ENCODE data around the gene ZNF407.

The ZNF407 gene

GRCh38 chr18:75049455-75049789 lies 451.8 kb downstream of the ZNF407 start:
- H3F3A ChIP-seq (ENCODE audit: insufficient read depth), result no peaks in the 10 kb centered on the region
- H4K20me1 ChIP-seq (ENCODE audit: low read depth, low read length), result no peaks in the 10 kb centered on the region
- H3K27ac ChIP-seq (ENCODE audit: low read depth, low read length), result no peak overlapping the region
- no peak overlapping the region for H3K9ac ChIP-seq (ENCODE audit: low read length)
- no peak overlapping the region for H3K4me3 ChIP-seq (ENCODE audit: insufficient read depth, low read length, poor library complexity, severe bottlenecking)
- no peak for TF ChIP-seq EZH2phosphoT487 (conservative IDR thresholded peaks at IDR 0.05; ENCODE audit: low read length)
- no peak for TF ChIP-seq CTCF (IDR thresholded peaks at IDR 0.05; ENCODE audit: insufficient read depth, low read length, poor library complexity, severe bottlenecking)
- H3K9me2 ChIP-seq (replicated peaks; ENCODE audit: insufficient read depth, low read length), result no peaks in the 10 kb centered on the region
- no peak overlapping the region for H2AFZ ChIP-seq (ENCODE audit: low read depth, low read length, severe bottlenecking)
- no peaks in the 10 kb centered on the region for H3K79me2 ChIP-seq (ENCODE audit: insufficient read depth, low read length)
- H3K27me3 ChIP-seq (ENCODE audit: low read length), result no peaks in the 10 kb centered on the region
- H3K4me2 ChIP-seq (ENCODE audit: low read depth, low read length, poor library complexity, severe bottlenecking), result no peak overlapping the region
- H3K36me3 ChIP-seq (ENCODE audit: low read length), result no peaks in the 10 kb centered on the region
- no peaks in the 10 kb centered on the region for H3K9me3 ChIP-seq (ENCODE audit: insufficient read depth, low read length)

- H3K79me2 ChIP-seq (ENCODE audit: insufficient read depth, low read length), result no peaks in the 10 kb centered on the region
- H2AFZ ChIP-seq (ENCODE audit: low read depth, low read length, severe bottlenecking), result no peak overlapping the region
- no peaks in the 10 kb centered on the region for H3K9me3 ChIP-seq (ENCODE audit: insufficient read depth, low read length)
- no peaks in the 10 kb centered on the region for H3F3A ChIP-seq (ENCODE audit: insufficient read depth)
- TF ChIP-seq CTCF (IDR thresholded peaks at IDR 0.05; ENCODE audit: insufficient read depth, low read length, poor library complexity, severe bottlenecking), result no peak
- no peak for TF ChIP-seq EZH2phosphoT487 (conservative IDR thresholded peaks at IDR 0.05; ENCODE audit: low read length)
- H3K27me3 ChIP-seq (ENCODE audit: low read length), result no peaks in the 10 kb centered on the region
- no peaks in the 10 kb centered on the region for H3K9me2 ChIP-seq (replicated peaks; ENCODE audit: insufficient read depth, low read length)
- H4K20me1 ChIP-seq (ENCODE audit: low read depth, low read length), result no peaks in the 10 kb centered on the region
- no peaks in the 10 kb centered on the region for H3K36me3 ChIP-seq (ENCODE audit: low read length)
- H3K27ac ChIP-seq (ENCODE audit: low read depth, low read length), result no peak overlapping the region
- H3K9ac ChIP-seq (ENCODE audit: low read length), result no peak overlapping the region
- H3K4me2 ChIP-seq (ENCODE audit: low read depth, low read length, poor library complexity, severe bottlenecking), result no peak overlapping the region
- no peak overlapping the region for H3K4me3 ChIP-seq (ENCODE audit: insufficient read depth, low read length, poor library complexity, severe bottlenecking)
These were observed 454.1 kb downstream of the ZNF407 start for GRCh38 chr18:75051757-75052156.

GRCh38 chr18:75052475-75052874 lies 454.8 kb downstream of the ZNF407 start:
- no peak overlapping the region for H2AFZ ChIP-seq (ENCODE audit: low read depth, low read length, severe bottlenecking)
- H3F3A ChIP-seq (ENCODE audit: insufficient read depth), result no peaks in the 10 kb centered on the region
- no peaks in the 10 kb centered on the region for H3K27me3 ChIP-seq (ENCODE audit: low read length)
- H4K20me1 ChIP-seq (ENCODE audit: low read depth, low read length), result no peaks in the 10 kb centered on the region
- no peaks in the 10 kb centered on the region for H3K9me3 ChIP-seq (ENCODE audit: insufficient read depth, low read length)
- H3K79me2 ChIP-seq (ENCODE audit: insufficient read depth, low read length), result no peaks in the 10 kb centered on the region
- no peak overlapping the region for H3K4me2 ChIP-seq (ENCODE audit: low read depth, low read length, poor library complexity, severe bottlenecking)
- TF ChIP-seq CTCF (IDR thresholded peaks at IDR 0.05; ENCODE audit: insufficient read depth, low read length, poor library complexity, severe bottlenecking) (no peak), EZH2phosphoT487 (conservative IDR thresholded peaks at IDR 0.05; ENCODE audit: low read length) (no peak)
- no peaks in the 10 kb centered on the region for H3K36me3 ChIP-seq (ENCODE audit: low read length)
- no peak overlapping the region for H3K27ac ChIP-seq (ENCODE audit: low read depth, low read length)
- H3K9me2 ChIP-seq (replicated peaks; ENCODE audit: insufficient read depth, low read length), result no peaks in the 10 kb centered on the region
- no peak overlapping the region for H3K9ac ChIP-seq (ENCODE audit: low read length)
- H3K4me3 ChIP-seq (ENCODE audit: insufficient read depth, low read length, poor library complexity, severe bottlenecking), result no peak overlapping the region
